GM23338 (cell line): ENCODE results near the gene MSH3. TPM values are rescaled to one million over a fixed set of nuclear protein-coding genes. Genes with fewer than 3 reads are reported as not detected.

Source experiments
- ATAC-seq: fragments of 200-7000 bp; cut with Tn5 transposase; 3 replicates; pipeline ENCODE4 v1.9.1; 2020
- DNase-seq: peaks from one replicate; pipeline ENCODE4 v3.0.0-alpha.2; 2015; ENCODE audit warnings: low spot score
- H2AFZ ChIP-seq: fragments of 200-600 bp; sonication (generic); 2 replicates; pipeline ENCODE4 v1.8.0; 2016; ENCODE audit warnings: antibody characterized with exemption, mild to moderate bottlenecking, moderate library complexity
- H3F3A ChIP-seq: fragments of 200-600 bp; sonication (generic); replicated peaks from 2 replicates; pipeline ENCODE4 v1.8.0; 2017; ENCODE audit warnings: antibody characterized with exemption, mixed run types, low read depth
- H3K27ac ChIP-seq: fragments of 200-600 bp; sonication (generic); 2 replicates; pipeline ENCODE4 v1.6.1; 2016; ENCODE audit warnings: low read depth
- H3K27me3 ChIP-seq: fragments of 200-600 bp; sonication (generic); 2 replicates; pipeline ENCODE4 v1.8.0; 2016; ENCODE audit warnings: mild to moderate bottlenecking, mixed run types, moderate library complexity; ENCODE audit not compliant: insufficient read depth
- H3K36me3 ChIP-seq: fragments of 200-600 bp; sonication (generic); 2 replicates; pipeline ENCODE4 v1.8.0; 2016; ENCODE audit warnings: mild to moderate bottlenecking; ENCODE audit not compliant: insufficient read depth
- H3K4me1 ChIP-seq: fragments of 200-600 bp; sonication (generic); 2 replicates; pipeline ENCODE4 v1.8.0; 2016; ENCODE audit warnings: mild to moderate bottlenecking, moderate library complexity; ENCODE audit not compliant: insufficient read depth
- H3K4me2 ChIP-seq: fragments of 200-600 bp; sonication (generic); 2 replicates; pipeline ENCODE4 v1.7.1; 2017; ENCODE audit warnings: mixed run types
- H3K4me3 ChIP-seq: fragments of 200-600 bp; sonication (generic); 2 replicates; pipeline ENCODE4 v1.6.1; 2016; ENCODE audit warnings: mixed run types
- H3K79me2 ChIP-seq: fragments of 200-600 bp; sonication (generic); replicated peaks from 2 replicates; pipeline ENCODE4 v1.8.0; 2017; ENCODE audit warnings: mild to moderate bottlenecking; ENCODE audit not compliant: insufficient read depth
- H3K9me2 ChIP-seq: fragments of 200-600 bp; sonication (generic); 2 replicates; pipeline ENCODE4 v1.8.0; 2017; ENCODE audit not compliant: insufficient read depth
- H4K20me1 ChIP-seq: fragments of 200-600 bp; sonication (generic); replicated peaks from 2 replicates; pipeline ENCODE4 v1.8.0; 2017; ENCODE audit warnings: mild to moderate bottlenecking; ENCODE audit not compliant: insufficient read depth
- H3K27ac Mint-ChIP-seq: 2 replicates; pipeline ENCODE4 v1.8.0; 2020; ENCODE audit warnings: inconsistent platforms, mild to moderate bottlenecking, moderate library complexity, mixed read lengths
- H3K27me3 Mint-ChIP-seq: 3 replicates; pipeline ENCODE4 v1.8.0; 2022; ENCODE audit warnings: low read depth, mild to moderate bottlenecking, moderate library complexity, mixed read lengths, inconsistent platforms; ENCODE audit not compliant: insufficient read depth, poor library complexity
- H3K36me3 Mint-ChIP-seq: 3 replicates; pipeline ENCODE4 v1.8.0; 2021; ENCODE audit warnings: low read depth, mild to moderate bottlenecking, inconsistent platforms, moderate library complexity, mixed read lengths
- H3K4me1 Mint-ChIP-seq: 3 replicates; pipeline ENCODE4 v1.8.0; 2020; ENCODE audit warnings: mild to moderate bottlenecking, inconsistent platforms, mixed read lengths
- H3K4me3 Mint-ChIP-seq: 3 replicates; pipeline ENCODE4 v1.8.0; 2021; ENCODE audit warnings: moderate library complexity, mild to moderate bottlenecking, inconsistent platforms, mixed read lengths
- H3K9me3 Mint-ChIP-seq: 3 replicates; pipeline ENCODE4 v1.8.0; 2020; ENCODE audit warnings: moderate library complexity, mild to moderate bottlenecking, inconsistent platforms, mixed read lengths
- CREB1 ChIP-seq: fragments of 250-450 bp; sonication (Bioruptor Pico); IDR thresholded peaks from 2 replicates; pipeline ENCODE4 v1.5.0; 2020; ENCODE audit warnings: low read depth, mild to moderate bottlenecking, moderate library complexity
- ETS1 ChIP-seq: IDR thresholded peaks from 2 replicates; pipeline ENCODE4 v1.6.1; 2016; ENCODE audit warnings: antibody characterized with exemption
- EZH2phosphoT487 ChIP-seq: fragments of 200-600 bp; sonication (generic); IDR thresholded peaks from one replicate; pipeline ENCODE4 v1.8.1; 2018; ENCODE audit warnings: antibody characterized with exemption; ENCODE audit not compliant: unreplicated experiment
- JUNB ChIP-seq: IDR thresholded peaks from one replicate; pipeline ENCODE4 v1.6.1; 2016; ENCODE audit warnings: antibody characterized with exemption; ENCODE audit not compliant: unreplicated experiment
- NANOG ChIP-seq: IDR thresholded peaks from 2 replicates; pipeline ENCODE4 v1.6.1; 2016; ENCODE audit warnings: antibody characterized with exemption, borderline replicate concordance
- POLR2AphosphoS5 ChIP-seq: IDR thresholded peaks from 2 replicates; pipeline ENCODE4 v1.6.1; 2016; ENCODE audit warnings: antibody characterized with exemption, low read depth
- STAT1 ChIP-seq: IDR thresholded peaks from one replicate; pipeline ENCODE4 v1.6.1; 2016; ENCODE audit warnings: antibody characterized with exemption; ENCODE audit not compliant: unreplicated experiment
- ZNF114 ChIP-seq: fragments of 250-450 bp; sonication (Bioruptor Pico); IDR thresholded peaks from 2 replicates; pipeline ENCODE4 v1.5.0; 2020; ENCODE audit warnings: mild to moderate bottlenecking, moderate library complexity
- ZNF331 ChIP-seq: fragments of 250-450 bp; sonication (Bioruptor Pico); IDR thresholded peaks from 2 replicates; pipeline ENCODE4 v1.5.0; 2020; ENCODE audit warnings: low read depth, mild to moderate bottlenecking, moderate library complexity
- polyA plus RNA-seq: library from polyadenylated mRNA; unstranded; fragments of >200 nt; fragmentation: Nextera tagmentation; extraction: Ambion mirVana; gene quantifications from 2 replicates; pipeline ENCODE4 v1.2.1, GENCODE V29; 2016
- total RNA-seq: library from RNA; depleted of rRNA; stranded (reverse); fragments of >200 nt; shearing (Covaris generic); gene quantifications from 2 replicates; pipeline ENCODE4 v1.2.3, GENCODE V29; 2014
- TF ChIP-seq, protein P1 (sequence below): IDR thresholded peaks from one replicate; pipeline ENCODE4 v1.6.1; 2018; ENCODE audit warnings: antibody characterized with exemption; ENCODE audit not compliant: unreplicated experiment
- TF ChIP-seq, protein P2 (sequence below), 2 experiments: fragments of 200-600 bp in 1 of 2; sonication (generic) in 1 of 2; conservative IDR thresholded peaks; 2 replicates each; pipeline versions ENCODE4 v1.5.1 to v1.6.1; 2016 to 2017; ENCODE audit warnings: antibody characterized with exemption in 2 of 2, low read depth in 2 of 2, mild to moderate bottlenecking in 2 of 2, moderate library complexity in 1 of 2

Gene MSH3
- total and polyA plus RNA-seq, 2 experiments from 2014 or later: 13.3 to 16.6 TPM

- TF ChIP-seq POLR2AphosphoS5: no peak
- TF ChIP-seq, protein P1, sequence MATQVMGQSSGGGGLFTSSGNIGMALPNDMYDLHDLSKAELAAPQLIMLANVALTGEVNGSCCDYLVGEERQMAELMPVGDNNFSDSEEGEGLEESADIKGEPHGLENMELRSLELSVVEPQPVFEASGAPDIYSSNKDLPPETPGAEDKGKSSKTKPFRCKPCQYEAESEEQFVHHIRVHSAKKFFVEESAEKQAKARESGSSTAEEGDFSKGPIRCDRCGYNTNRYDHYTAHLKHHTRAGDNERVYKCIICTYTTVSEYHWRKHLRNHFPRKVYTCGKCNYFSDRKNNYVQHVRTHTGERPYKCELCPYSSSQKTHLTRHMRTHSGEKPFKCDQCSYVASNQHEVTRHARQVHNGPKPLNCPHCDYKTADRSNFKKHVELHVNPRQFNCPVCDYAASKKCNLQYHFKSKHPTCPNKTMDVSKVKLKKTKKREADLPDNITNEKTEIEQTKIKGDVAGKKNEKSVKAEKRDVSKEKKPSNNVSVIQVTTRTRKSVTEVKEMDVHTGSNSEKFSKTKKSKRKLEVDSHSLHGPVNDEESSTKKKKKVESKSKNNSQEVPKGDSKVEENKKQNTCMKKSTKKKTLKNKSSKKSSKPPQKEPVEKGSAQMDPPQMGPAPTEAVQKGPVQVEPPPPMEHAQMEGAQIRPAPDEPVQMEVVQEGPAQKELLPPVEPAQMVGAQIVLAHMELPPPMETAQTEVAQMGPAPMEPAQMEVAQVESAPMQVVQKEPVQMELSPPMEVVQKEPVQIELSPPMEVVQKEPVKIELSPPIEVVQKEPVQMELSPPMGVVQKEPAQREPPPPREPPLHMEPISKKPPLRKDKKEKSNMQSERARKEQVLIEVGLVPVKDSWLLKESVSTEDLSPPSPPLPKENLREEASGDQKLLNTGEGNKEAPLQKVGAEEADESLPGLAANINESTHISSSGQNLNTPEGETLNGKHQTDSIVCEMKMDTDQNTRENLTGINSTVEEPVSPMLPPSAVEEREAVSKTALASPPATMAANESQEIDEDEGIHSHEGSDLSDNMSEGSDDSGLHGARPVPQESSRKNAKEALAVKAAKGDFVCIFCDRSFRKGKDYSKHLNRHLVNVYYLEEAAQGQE: no peak
- no peak for TF ChIP-seq NANOG
- no peak for TF ChIP-seq EZH2phosphoT487
- no peak for TF ChIP-seq ETS1
- TF ChIP-seq STAT1: no peak
- TF ChIP-seq ZNF114 (CRISPR knock-in tag): no peak
- TF ChIP-seq CREB1: no peak
- no peak for TF ChIP-seq ZNF331 (CRISPR knock-in tag)
Observed at GRCh38 chr5:80646926-80647325, 7.5 kb upstream of the MSH3 start (continued).

DNA sequence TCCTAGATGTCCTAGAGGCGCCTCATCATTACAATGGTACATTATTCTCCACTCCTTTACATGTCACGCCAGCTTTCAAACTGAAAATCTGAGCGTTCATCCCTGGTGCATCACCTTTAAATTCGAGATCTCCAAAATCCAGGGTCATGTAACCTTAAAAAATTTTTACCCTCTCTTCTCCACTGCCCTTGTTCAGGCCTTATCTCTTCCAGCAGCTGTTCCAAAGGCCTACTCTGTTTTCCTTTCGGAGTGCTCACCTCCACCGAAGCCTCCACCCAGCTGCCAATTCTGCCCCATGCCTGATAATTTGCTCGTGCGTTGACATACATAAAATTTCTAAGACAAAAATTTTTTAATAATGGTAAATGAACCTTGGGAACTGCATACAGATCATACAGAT lies 950 bp upstream of the MSH3 start:
- H4K20me1 ChIP-seq: no peaks in the 10 kb centered on the region; the same call in 1 of the 2 replicates
- H3F3A ChIP-seq: no peaks in the 10 kb centered on the region; the same call in 1 of the 2 replicates
- H3K4me1 Mint-ChIP-seq: peaks cover 17% of the 10 kb centered on the region
- ATAC-seq (no peak), DNase-seq (no peak)
- H3K36me3 Mint-ChIP-seq: peaks cover 36% of the 10 kb centered on the region
- peaks cover 24% of the 10 kb centered on the region; the same call in 1 of the 2 replicates for H3K36me3 ChIP-seq
- H3K27ac ChIP-seq: peak overlapping the region; percentile 95; the same call in 1 of the 2 replicates
- peak overlapping the region; percentile 99 for H3K4me2 ChIP-seq
- H3K9me2 ChIP-seq: no peaks in the 10 kb centered on the region
- H2AFZ ChIP-seq: no peak overlapping the region
- peaks cover 6% of the 10 kb centered on the region for H3K27me3 Mint-ChIP-seq
- peak overlapping the region; percentile 93; the same call in 1 of the 2 replicates for H3K27ac Mint-ChIP-seq
- H3K9me3 Mint-ChIP-seq: no peaks in the 10 kb centered on the region
- H3K4me1 ChIP-seq: peaks cover 22% of the 10 kb centered on the region
- H3K4me3 ChIP-seq: peak overlapping the region; percentile 97
- no peaks in the 10 kb centered on the region for H3K27me3 ChIP-seq
- H3K4me3 Mint-ChIP-seq: peak overlapping the region; percentile 98
- peaks cover 20% of the 10 kb centered on the region for H3K79me2 ChIP-seq
- no peak for TF ChIP-seq JUNB
- TF ChIP-seq, protein P1: no peak
- no peak for TF ChIP-seq ETS1
- TF ChIP-seq, protein P2, sequence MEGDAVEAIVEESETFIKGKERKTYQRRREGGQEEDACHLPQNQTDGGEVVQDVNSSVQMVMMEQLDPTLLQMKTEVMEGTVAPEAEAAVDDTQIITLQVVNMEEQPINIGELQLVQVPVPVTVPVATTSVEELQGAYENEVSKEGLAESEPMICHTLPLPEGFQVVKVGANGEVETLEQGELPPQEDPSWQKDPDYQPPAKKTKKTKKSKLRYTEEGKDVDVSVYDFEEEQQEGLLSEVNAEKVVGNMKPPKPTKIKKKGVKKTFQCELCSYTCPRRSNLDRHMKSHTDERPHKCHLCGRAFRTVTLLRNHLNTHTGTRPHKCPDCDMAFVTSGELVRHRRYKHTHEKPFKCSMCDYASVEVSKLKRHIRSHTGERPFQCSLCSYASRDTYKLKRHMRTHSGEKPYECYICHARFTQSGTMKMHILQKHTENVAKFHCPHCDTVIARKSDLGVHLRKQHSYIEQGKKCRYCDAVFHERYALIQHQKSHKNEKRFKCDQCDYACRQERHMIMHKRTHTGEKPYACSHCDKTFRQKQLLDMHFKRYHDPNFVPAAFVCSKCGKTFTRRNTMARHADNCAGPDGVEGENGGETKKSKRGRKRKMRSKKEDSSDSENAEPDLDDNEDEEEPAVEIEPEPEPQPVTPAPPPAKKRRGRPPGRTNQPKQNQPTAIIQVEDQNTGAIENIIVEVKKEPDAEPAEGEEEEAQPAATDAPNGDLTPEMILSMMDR (conservative IDR thresholded peaks at IDR 0.05; ENCODE audit: low read depth in 2 of 2): no peak
